Parathyroid adenoma (tissue), 2 donors: ENCODE data around the gene BICD1.
"Not testable (repeated sequence)": the region's sequence is repeated elsewhere in the genome, so short reads cannot be mapped to it uniquely, and the experiment has no call there.

Experiments used
- H2AFZ ChIP-seq: fragments of 300-600 bp; sonication (generic); one replicate; pipeline ENCODE4 v1.7.0; 2017; ENCODE audit warnings: antibody characterized with exemption, mild to moderate bottlenecking
- H3K27ac ChIP-seq: fragments of 300-600 bp; sonication (generic); one replicate; pipeline ENCODE4 v1.7.0; 2017
- H3K27me3 ChIP-seq: fragments of 300-600 bp; sonication (generic); one replicate; pipeline ENCODE4 v1.7.0; 2017; ENCODE audit warnings: low read length; ENCODE audit not compliant: control insufficient read depth, insufficient read depth
- H3K36me3 ChIP-seq: fragments of 300-600 bp; sonication (generic); one replicate; pipeline ENCODE4 v1.7.0; 2017; ENCODE audit warnings: low read length; ENCODE audit not compliant: control insufficient read depth, insufficient read depth
- H3K4me1 ChIP-seq: fragments of 300-600 bp; sonication (generic); one replicate; pipeline ENCODE4 v1.7.0; 2017; ENCODE audit warnings: control low read depth
- H3K4me2 ChIP-seq: fragments of 300-600 bp; sonication (generic); one replicate; pipeline ENCODE4 v1.7.0; 2017; ENCODE audit warnings: low read length
- H3K4me3 ChIP-seq: fragments of 300-600 bp; sonication (generic); one replicate; pipeline ENCODE4 v1.7.0; 2017; ENCODE audit warnings: low read depth, low read length
- H3K79me2 ChIP-seq: fragments of 300-600 bp; sonication (generic); one replicate; pipeline ENCODE4 v1.7.0; 2017; ENCODE audit warnings: control low read depth
- H3K9ac ChIP-seq: fragments of 300-600 bp; sonication (generic); one replicate; pipeline ENCODE4 v1.7.0; 2017; ENCODE audit warnings: mild to moderate bottlenecking
- H3K9me3 ChIP-seq: fragments of 300-600 bp; sonication (generic); one replicate; pipeline ENCODE4 v1.7.0; 2017; ENCODE audit warnings: low read length; ENCODE audit not compliant: control insufficient read depth
- CTCF ChIP-seq: fragments of 300-600 bp; sonication (generic); IDR thresholded peaks from one replicate; pipeline ENCODE4 v1.7.0; 2017; ENCODE audit warnings: antibody characterized with exemption, mild to moderate bottlenecking
- donor health status: primary hyperparathyroidism.

Gene BICD1

GRCh38 chr12:32098112-32098511 is 8.5 kb upstream of the BICD1 start:
- Histone ChIP-seq H3K4me3 (no peak overlapping the region), H2AFZ (no peak overlapping the region), H3K4me2 (no peak overlapping the region), H3K27me3 (no peaks in the 10 kb centered on the region), H3K4me1 (no peaks in the 10 kb centered on the region), H3K27ac (no peak overlapping the region), H3K36me3 (no peaks in the 10 kb centered on the region), H3K9me3 (no peaks in the 10 kb centered on the region), H3K9ac (no peak overlapping the region), H3K79me2 (no peaks in the 10 kb centered on the region)
- TF ChIP-seq CTCF, result no peak

GRCh38 chr12:32099275-32099674 is 7.4 kb upstream of the BICD1 start:
- H3K36me3 ChIP-seq, H2AFZ ChIP-seq, H3K4me3 ChIP-seq, H3K79me2 ChIP-seq, H3K27ac ChIP-seq, H3K4me2 ChIP-seq, H3K4me1 ChIP-seq, H3K27me3 ChIP-seq, H3K9ac ChIP-seq, H3K9me3 ChIP-seq: not testable (repeated sequence)

GRCh38 chr12:32100361-32100760 is 6.3 kb upstream of the BICD1 start:
- Histone ChIP-seq H3K4me1 (no peaks in the 10 kb centered on the region), H3K9ac (no peak overlapping the region), H3K4me2 (no peak overlapping the region), H3K9me3 (no peaks in the 10 kb centered on the region), H3K27me3 (no peaks in the 10 kb centered on the region), H3K36me3 (no peaks in the 10 kb centered on the region), H3K27ac (no peak overlapping the region), H3K4me3 (no peak overlapping the region), H2AFZ (no peak overlapping the region), H3K79me2 (no peaks in the 10 kb centered on the region)
- TF ChIP-seq CTCF, result no peak

- Histone ChIP-seq H3K36me3 (no peaks in the 10 kb centered on the region), H3K9ac (no peak overlapping the region), H3K4me2 (no peak overlapping the region), H3K27me3 (no peaks in the 10 kb centered on the region), H2AFZ (no peak overlapping the region), H3K4me3 (no peak overlapping the region), H3K27ac (no peak overlapping the region), H3K9me3 (no peaks in the 10 kb centered on the region), H3K4me1 (no peaks in the 10 kb centered on the region), H3K79me2 (no peaks in the 10 kb centered on the region)
- TF ChIP-seq CTCF, result no peak
Observed at GRCh38 chr12:32100888-32101287, 5.8 kb upstream of the BICD1 start.

GRCh38 chr12:32102234-32102633 is 4.4 kb upstream of the BICD1 start:
- H3K4me3 ChIP-seq, result no peak overlapping the region
- TF ChIP-seq CTCF, result no peak
- no peaks in the 10 kb centered on the region for H3K4me1 ChIP-seq
- no peaks in the 10 kb centered on the region for H3K79me2 ChIP-seq
- no peaks in the 10 kb centered on the region for H3K27me3 ChIP-seq
- H2AFZ ChIP-seq, result no peak overlapping the region
- H3K9me3 ChIP-seq, result no peaks in the 10 kb centered on the region
- no peak overlapping the region for H3K4me2 ChIP-seq
- no peak overlapping the region for H3K9ac ChIP-seq
- H3K36me3 ChIP-seq, result no peaks in the 10 kb centered on the region
- no peak overlapping the region for H3K27ac ChIP-seq
